H1 (cell line): ENCODE data around the gene NUDT7. TPM values are rescaled to one million over a fixed set of nuclear protein-coding genes. Genes with fewer than 3 reads are reported as not detected.

ENCODE experiments used
- CTCF ChIA-PET: fragments of 300-600 bp; sonication (Branson Sonifier 250); formaldehyde crosslinking; loops from one replicate; lab custom pipeline; 2021; ENCODE audit not compliant: partially characterized antibody; lab: Charles Lee
- POLR2A ChIA-PET: fragments of 300-600 bp; sonication (Branson Sonifier 250); formaldehyde crosslinking; loops from one replicate; lab custom pipeline; 2021; ENCODE audit warnings: inconsistent platforms; ENCODE audit not compliant: partially characterized antibody; lab: Charles Lee
- DNase-seq, 2 experiments: peaks; one replicate each; pipeline versions ENCODE4 v3.0.0 to v3.0.0-alpha.2; 2010 to 2022; ENCODE audit warnings: low spot score in 2 of 2, low read depth in 1 of 2, mixed read lengths in 1 of 2
- FAIRE-seq: peaks from 2 replicates; lab custom pipeline; 2011; peaks lifted over from hg19 to GRCh38; lab: Jason Lieb, UNC
- H2AFZ ChIP-seq: 2 replicates; pipeline ENCODE4 v1.8.1; 2012; ENCODE audit warnings: low read length, inconsistent platforms
- H2AK5ac ChIP-seq: 2 replicates; pipeline ENCODE4 v1.6.1; 2013; ENCODE audit warnings: low read depth, low read length
- H2BK120ac ChIP-seq: replicated peaks from 2 replicates; pipeline ENCODE3; 2013; ENCODE audit warnings: low read depth, low read length, inconsistent platforms
- H2BK12ac ChIP-seq: 2 replicates; pipeline ENCODE4 v1.6.1; 2013; ENCODE audit warnings: low read depth, low read length
- H2BK15ac ChIP-seq: 2 replicates; pipeline ENCODE4 v1.6.1; 2013; ENCODE audit warnings: low read length
- H2BK20ac ChIP-seq: 2 replicates; pipeline ENCODE4 v1.6.1; 2013; ENCODE audit warnings: low read length
- H2BK5ac ChIP-seq: 2 replicates; pipeline ENCODE4 v1.6.1; 2013; ENCODE audit warnings: low read depth, low read length
- H3K14ac ChIP-seq: 2 replicates; pipeline ENCODE4 v1.6.1; 2013; ENCODE audit warnings: inconsistent platforms; ENCODE audit not compliant: insufficient read length
- H3K18ac ChIP-seq: 2 replicates; pipeline ENCODE4 v1.6.1; 2013; ENCODE audit warnings: low read length; ENCODE audit errors: extremely low read depth
- H3K23ac ChIP-seq: 2 replicates; pipeline ENCODE4 v1.6.1; 2013; ENCODE audit warnings: inconsistent platforms; ENCODE audit not compliant: insufficient read length
- H3K23me2 ChIP-seq: 2 replicates; pipeline ENCODE4 v1.6.1; 2013; ENCODE audit warnings: low read depth, low read length
- H3K27ac ChIP-seq: 2 replicates; pipeline ENCODE4 v1.6.1; 2011; ENCODE audit warnings: low read depth, low read length, inconsistent platforms
- H3K27me3 ChIP-seq, 4 experiments: replicated peaks in 1 of 4; 1 replicate in 1 of 4; 2 replicates in 3 of 4; pipeline versions ENCODE4 v1.6.1 to v1.8.1; 2011 to 2013; ENCODE audit warnings: low read length in 3 of 4, mild to moderate bottlenecking in 3 of 4, inconsistent platforms in 2 of 4, mixed read lengths in 2 of 4, moderate library complexity in 1 of 4; ENCODE audit not compliant: control insufficient read depth in 3 of 4, insufficient read depth in 3 of 4; ENCODE audit errors: extremely low read depth in 1 of 4
- H3K36me3 ChIP-seq, 4 experiments: 2 replicates each; pipeline versions ENCODE4 v1.6.1 to v1.8.1; 2011 to 2013; ENCODE audit warnings: mild to moderate bottlenecking in 4 of 4, low read length in 3 of 4, moderate library complexity in 2 of 4, control low read depth in 1 of 4, inconsistent platforms in 1 of 4; ENCODE audit not compliant: insufficient read depth in 4 of 4, control insufficient read depth in 2 of 4
- H3K4ac ChIP-seq: replicated peaks from 2 replicates; pipeline ENCODE3; 2013; ENCODE audit warnings: low read length, low read depth, mixed read lengths, inconsistent platforms; ENCODE audit not compliant: insufficient read length
- H3K4me1 ChIP-seq, 4 experiments: replicated peaks in 1 of 4; 1 replicate in 1 of 4; 2 replicates in 3 of 4; pipeline versions ENCODE4 v1.6.1 to v1.8.1; 2011 to 2013; ENCODE audit warnings: low read length in 3 of 4, inconsistent platforms in 2 of 4, mixed read lengths in 1 of 4; ENCODE audit not compliant: insufficient read depth in 4 of 4, control insufficient read depth in 3 of 4
- H3K4me2 ChIP-seq, 2 experiments: 2 replicates each; pipeline versions ENCODE4 v1.6.1 to v1.8.1; 2011 to 2013; ENCODE audit warnings: low read depth in 2 of 2, low read length in 2 of 2, control low read depth in 1 of 2, inconsistent platforms in 1 of 2, mild to moderate bottlenecking in 1 of 2; ENCODE audit not compliant: insufficient read depth in 1 of 2
- H3K4me3 ChIP-seq, 4 experiments: fragments of 200-600, 300-600 bp in 1 of 4; sonication (generic), shearing (Covaris generic), sonication (Bioruptor Twin) in 1 of 4; 2 replicates each; pipeline versions ENCODE4 v1.5.1 to v1.8.1; 2011 to 2016; ENCODE audit warnings: low read length in 4 of 4, low read depth in 3 of 4, control low read depth in 2 of 4, inconsistent platforms in 2 of 4, mild to moderate bottlenecking in 2 of 4, mixed read lengths in 1 of 4, moderate library complexity in 1 of 4; ENCODE audit not compliant: insufficient read depth in 2 of 4; ENCODE audit errors: extremely low read depth in 1 of 4
- H3K56ac ChIP-seq: replicated peaks from 2 replicates; pipeline ENCODE3; 2013; ENCODE audit warnings: low read depth, mild to moderate bottlenecking, mixed read lengths, low read length, inconsistent platforms; ENCODE audit not compliant: insufficient read length
- H3K79me1 ChIP-seq: 2 replicates; pipeline ENCODE4 v1.6.1; 2013; ENCODE audit warnings: low read depth, low read length, control low read depth
- H3K79me2 ChIP-seq, 2 experiments: 2 replicates each; pipeline versions ENCODE4 v1.6.1 to v1.8.1; 2012 to 2013; ENCODE audit warnings: low read length in 2 of 2, mild to moderate bottlenecking in 2 of 2, inconsistent platforms in 1 of 2; ENCODE audit not compliant: insufficient read depth in 2 of 2, control insufficient read depth in 1 of 2
- H3K9ac ChIP-seq, 4 experiments: replicated peaks in 1 of 4; 1 replicate in 1 of 4; 2 replicates in 3 of 4; pipeline versions ENCODE4 v1.6.1 to v1.8.1; 2011 to 2013; ENCODE audit warnings: low read depth in 3 of 4, low read length in 3 of 4, control low read depth in 2 of 4, mild to moderate bottlenecking in 2 of 4, moderate library complexity in 2 of 4, inconsistent platforms in 1 of 4; ENCODE audit errors: extremely low read depth in 1 of 4
- H3K9me3 ChIP-seq, 2 experiments: 2 replicates each; pipeline versions ENCODE4 v1.6.1 to v1.8.1; 2012 to 2013; ENCODE audit warnings: mild to moderate bottlenecking in 2 of 2, moderate library complexity in 2 of 2, control low read depth in 1 of 2, inconsistent platforms in 1 of 2, low read depth in 1 of 2, low read length in 1 of 2, mixed read lengths in 1 of 2; ENCODE audit not compliant: insufficient read depth in 2 of 2
- H4K20me1 ChIP-seq, 2 experiments: replicated peaks in 1 of 2; 2 replicates each; pipeline versions ENCODE3 to v1.8.1; 2011 to 2013; ENCODE audit warnings: inconsistent platforms in 2 of 2, low read length in 2 of 2, mild to moderate bottlenecking in 1 of 2; ENCODE audit not compliant: insufficient read depth in 2 of 2, control insufficient read depth in 1 of 2
- H4K5ac ChIP-seq: 2 replicates; pipeline ENCODE4 v1.6.1; 2013; ENCODE audit warnings: low read length, low read depth, mixed read lengths, inconsistent platforms; ENCODE audit not compliant: insufficient read length
- H4K8ac ChIP-seq: 2 replicates; pipeline ENCODE4 v1.8.0; 2013; ENCODE audit warnings: mild to moderate bottlenecking, moderate library complexity, low read length, inconsistent platforms; ENCODE audit not compliant: insufficient read depth; ENCODE audit errors: extremely low read depth
- H4K91ac ChIP-seq: replicated peaks from 2 replicates; pipeline ENCODE3; 2013; ENCODE audit warnings: low read length, mixed read lengths, inconsistent platforms; ENCODE audit not compliant: insufficient read length
- BCL11A ChIP-seq, 2 experiments: IDR thresholded peaks; one replicate each; pipeline ENCODE4 v1.6.1; 2011; ENCODE audit warnings: low read depth in 2 of 2, low read length in 2 of 2, mild to moderate bottlenecking in 2 of 2
- CHD1 ChIP-seq: IDR thresholded peaks from 2 replicates; pipeline ENCODE4 v1.6.1; 2012; ENCODE audit warnings: low read depth, low read length, improper control_type of control experiment
- EZH2 ChIP-seq: fragments of 200-600 bp; sonication (generic); IDR thresholded peaks from 2 replicates; pipeline ENCODE4 v1.7.1; 2012; ENCODE audit warnings: low read depth, mild to moderate bottlenecking, moderate library complexity, low read length, inconsistent platforms; ENCODE audit not compliant: severe bottlenecking
- KDM1A ChIP-seq: fragments of 200-600, 300-600 bp; sonication (generic); IDR thresholded peaks from 2 replicates; pipeline ENCODE4 v1.7.1; 2016; ENCODE audit warnings: mild to moderate bottlenecking, low read length, borderline replicate concordance
- KDM4A ChIP-seq: IDR thresholded peaks from one replicate; pipeline ENCODE4 v1.7.1; 2012; ENCODE audit warnings: low read depth, mild to moderate bottlenecking, moderate library complexity, low read length, inconsistent platforms; ENCODE audit not compliant: severe bottlenecking
- NRF1 ChIP-seq: IDR thresholded peaks from 2 replicates; pipeline ENCODE4 v1.6.1; 2011; ENCODE audit warnings: mild to moderate bottlenecking, low read depth, low read length, improper control_type of control experiment
- POLR2A ChIP-seq, 2 experiments: IDR thresholded peaks; 1 replicate in 1 of 2; 2 replicates in 1 of 2; pipeline ENCODE4 v1.6.1; 2011; ENCODE audit warnings: low read depth in 2 of 2, low read length in 2 of 2, mild to moderate bottlenecking in 2 of 2; ENCODE audit errors: control extremely low read depth in 1 of 2
- POLR2AphosphoS5 ChIP-seq: IDR thresholded peaks from 2 replicates; pipeline ENCODE4 v1.6.1; 2011; ENCODE audit warnings: low read depth, low read length
- POU5F1 ChIP-seq: IDR thresholded peaks from 2 replicates; pipeline ENCODE4 v1.6.1; 2011; ENCODE audit warnings: low read depth, mild to moderate bottlenecking, low read length, moderate library complexity
- SAP30 ChIP-seq: fragments of 300-600 bp; sonication (generic); IDR thresholded peaks from 2 replicates; pipeline ENCODE4 v1.7.1; 2012; ENCODE audit warnings: low read length, moderate library complexity, mild to moderate bottlenecking, inconsistent platforms; ENCODE audit not compliant: insufficient read depth, insufficient replicate concordance
- SIN3A ChIP-seq, 2 experiments: IDR thresholded peaks in 1 of 2; conservative IDR thresholded peaks in 1 of 2; 2 replicates each; pipeline ENCODE4 v1.6.1; 2011 to 2012; ENCODE audit warnings: low read length in 2 of 2, improper control_type of control experiment in 1 of 2, low read depth in 1 of 2, mild to moderate bottlenecking in 1 of 2
- SP2 ChIP-seq: IDR thresholded peaks from 2 replicates; pipeline ENCODE4 v1.6.1; 2012; ENCODE audit warnings: mild to moderate bottlenecking, low read length, inconsistent platforms
- WGBS, 2 experiments: shearing (Covaris generic) in 1 of 2; methylation state at CpG; one replicate each; pipeline versions ENCODE4 v1.1.6 to v1.1.7; 2013 to 2015; ENCODE audit warnings: low lambda C conversion rate in 2 of 2, mixed read lengths in 2 of 2, inconsistent platforms in 1 of 2, low coverage in 1 of 2, missing lambda C conversion rate in 1 of 2; ENCODE audit not compliant: insufficient replicate concordance in 2 of 2, insufficient coverage in 1 of 2, insufficient read length in 1 of 2; ENCODE audit errors: extremely low coverage in 1 of 2, missing lambda C conversion rate in 1 of 2; 5-methylcytosine and 5-hydroxymethylcytosine counted together
- polyA plus RNA-seq, 7 experiments: library from polyadenylated mRNA; depleted of rRNA in 3 of 7; stranded (reverse) in 5 of 7; unstranded in 2 of 7; fragments of >200 nt in 5 of 7; fragments of 200-250 nt in 2 of 7; gene quantifications; 1 replicate in 5 of 7; 2 replicates in 1 of 7; 4 replicates in 1 of 7; pipeline versions ENCODE4 v1.2.1 to v1.2.3, GENCODE V29; 2011 to 2013; ENCODE audit warnings: missing spikeins in 2 of 7, mixed read lengths in 2 of 7
- total RNA-seq: library from RNA; stranded (reverse); fragmentation: NEBNext Ultra II Directional; extraction: Animal tissue kit (Norgen Biotek cat#: 25700); gene quantifications from 2 replicates; pipeline ENCODE4 v1.2.1, GENCODE V29; 2021
- TF ChIP-seq, protein P1 (sequence below): IDR thresholded peaks from 2 replicates; pipeline ENCODE4 v1.6.1; 2012; ENCODE audit warnings: inconsistent platforms

Gene NUDT7
- total and polyA plus RNA-seq, 2 of the 8 experiments (the other 6 are each of a cell fraction or from before 2014, with no cell fraction given) = 8.8 to 19.7 TPM

- ChIA-PET POLR2A (no interaction called here), CTCF (interaction anchor here (1.1 kb wide), 1 partner anchor 247 kb away, joined by 3 read pairs; no protein-coding TSS in a partner anchor)
- no peaks in the 10 kb centered on the region for H3K27me3 ChIP-seq
- no peak overlapping the region for H3K4me2 ChIP-seq
- no peak overlapping the region for H4K91ac ChIP-seq
- H3K4me3 ChIP-seq = no peak overlapping the region
- FAIRE-seq (no peak), DNase-seq (no peak)
- H2AFZ ChIP-seq = no peak overlapping the region
- no peak overlapping the region for H3K56ac ChIP-seq
- no peaks in the 10 kb centered on the region; the same call in 1 of the 2 replicates for H3K23me2 ChIP-seq
- H3K9me3 ChIP-seq = no peaks in the 10 kb centered on the region
- H4K5ac ChIP-seq = no peak overlapping the region
- H3K27ac ChIP-seq = no peak overlapping the region
- peak overlapping the region; percentile 61; the same call in 1 of the 2 replicates for H2BK12ac ChIP-seq
- no peaks in the 10 kb centered on the region for H3K36me3 ChIP-seq
- no peak overlapping the region for H2BK20ac ChIP-seq
- no peak overlapping the region for H3K18ac ChIP-seq
- no peak overlapping the region for H3K4ac ChIP-seq
- no peak overlapping the region for H3K14ac ChIP-seq
- no peaks in the 10 kb centered on the region for H3K79me1 ChIP-seq
- H3K9ac ChIP-seq = no peak overlapping the region
- H2BK120ac ChIP-seq = no peak overlapping the region
- H2AK5ac ChIP-seq = no peak overlapping the region
- H3K23ac ChIP-seq = no peak overlapping the region
- peaks cover 0 to 4% (median 3%) of the 10 kb centered on the region in 4 experiments; a peak in 3 of 7 replicates for H3K4me1 ChIP-seq
- no peaks in the 10 kb centered on the region for H3K79me2 ChIP-seq
- H4K8ac ChIP-seq = no peak overlapping the region
- 94% methylated on average over 7 of the region's 7 CpGs; no CpG with 5 or more reads in 1 of the 2 experiments for WGBS, 2 experiments
- no peak overlapping the region for H2BK5ac ChIP-seq
- H2BK15ac ChIP-seq = no peak overlapping the region
- H4K20me1 ChIP-seq = no peaks in the 10 kb centered on the region
- TF ChIP-seq POLR2AphosphoS5 = no peak
- no peak for TF ChIP-seq EZH2
- TF ChIP-seq NRF1 = no peak
- no peak for TF ChIP-seq SP2
- TF ChIP-seq SAP30 = no peak
- no peak for TF ChIP-seq SIN3A (conservative IDR thresholded peaks at IDR 0.05 in 1 of 2, IDR thresholded peaks at IDR 0.05 in 1 of 2; ENCODE audit: low read depth in 1 of 2, low read length in 2 of 2)
- no peak for TF ChIP-seq BCL11A (IDR thresholded peaks at IDR 0.05; ENCODE audit: low read depth in 2 of 2, low read length in 2 of 2)
- TF ChIP-seq POLR2A (IDR thresholded peaks at IDR 0.05; ENCODE audit: control extremely low read depth in 1 of 2, low read depth in 2 of 2, low read length in 2 of 2) = no peak
- no peak for TF ChIP-seq POU5F1
- TF ChIP-seq CHD1 = no peak
- no peak for TF ChIP-seq KDM1A
- TF ChIP-seq KDM4A = no peak
- TF ChIP-seq, protein P1, sequence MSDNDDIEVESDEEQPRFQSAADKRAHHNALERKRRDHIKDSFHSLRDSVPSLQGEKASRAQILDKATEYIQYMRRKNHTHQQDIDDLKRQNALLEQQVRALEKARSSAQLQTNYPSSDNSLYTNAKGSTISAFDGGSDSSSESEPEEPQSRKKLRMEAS = no peak
These were observed 1.9 kb downstream of the NUDT7 start for GRCh38 chr16:77724174-77724573.
